NT2/D1 (cell line): ENCODE results near the gene DNASE2.

Source experiments
- SUZ12 ChIP-seq: IDR thresholded peaks from 2 replicates; pipeline ENCODE4 v1.6.1; 2011; ENCODE audit not compliant: insufficient read length, insufficient read depth; ENCODE audit errors: extremely low read depth
- YY1 ChIP-seq: IDR thresholded peaks from 2 replicates; pipeline ENCODE4 v1.6.1; 2011; ENCODE audit not compliant: insufficient read length, insufficient read depth
- ZNF274 ChIP-seq: IDR thresholded peaks from 2 replicates; pipeline ENCODE4 v1.6.1; 2011; ENCODE audit warnings: mild to moderate bottlenecking, low read depth, low read length

GRCh38 chr19:12840091-12841079 is 40.9 kb downstream of the DNASE2 start:
- no peak for TF ChIP-seq ZNF274
- TF ChIP-seq SUZ12: no peak
- TF ChIP-seq YY1: no peak
